GM23248 (cell line): ENCODE data around the gene CTR9.

Experiments used
- EZH2 ChIP-seq: fragments of 200-600 bp; sonication (generic); IDR thresholded peaks from 2 replicates; pipeline ENCODE4 v1.6.1; 2018; ENCODE audit warnings: antibody characterized with exemption, mild to moderate bottlenecking; ENCODE audit not compliant: insufficient read depth, poor library complexity, severe bottlenecking
- EZH2phosphoT487 ChIP-seq: fragments of 200-600 bp; sonication (generic); IDR thresholded peaks from 2 replicates; pipeline ENCODE4 v1.6.1; 2018; ENCODE audit warnings: antibody characterized with exemption, moderate library complexity, mild to moderate bottlenecking, low read depth; ENCODE audit not compliant: insufficient read depth

GRCh38 chr11:10771457-10771856, 20.4 kb downstream of the CTR9 start:
- no peak for TF ChIP-seq EZH2
- no peak for TF ChIP-seq EZH2phosphoT487
